OCI-LY7 (cell line): ENCODE results near the gene DGKG. TPM values are rescaled to one million over a fixed set of nuclear protein-coding genes. Genes with fewer than 3 reads are reported as not detected.

Experiments used
- BruUV-seq: library from RNA; stranded (reverse); fragments of 400-500 nt; replicated peaks from 2 replicates; lab custom pipeline; 2021; lab: Mats Ljungman, UMichigan
- CTCF ChIA-PET: fragments of 300-600 bp; sonication (Branson Sonifier 250); formaldehyde crosslinking; loops from one replicate; lab custom pipeline; 2022; ENCODE audit warnings: antibody characterized with exemption; ENCODE audit not compliant: unreplicated experiment; lab: Charles Lee
- POLR2A ChIA-PET: fragments of 300-600 bp; sonication (Branson Sonifier 250); formaldehyde crosslinking; loops from one replicate; lab custom pipeline; 2022; ENCODE audit warnings: antibody characterized with exemption; lab: Charles Lee
- DNase-seq: peaks from one replicate; pipeline ENCODE4 v3.0.0-alpha.2; 2015; ENCODE audit warnings: low spot score
- H2AFZ ChIP-seq: fragments of 200-600 bp; sonication (generic), shearing (Covaris generic); 2 replicates; pipeline ENCODE4 v1.6.1; 2014; ENCODE audit warnings: mild to moderate bottlenecking, antibody characterized with exemption, low read length, moderate library complexity
- H3K27ac ChIP-seq: fragments of 200-600 bp; sonication (generic); 2 replicates; pipeline ENCODE4 v1.5.1; 2014; ENCODE audit warnings: mixed run types, low read depth, mild to moderate bottlenecking, moderate library complexity, low read length, inconsistent platforms; ENCODE audit not compliant: poor library complexity, severe bottlenecking
- H3K36me3 ChIP-seq: fragments of 200-600 bp; sonication (generic); 2 replicates; pipeline ENCODE4 v1.6.1; 2014; ENCODE audit warnings: mild to moderate bottlenecking, antibody characterized with exemption, low read length, moderate library complexity, mixed read lengths; ENCODE audit not compliant: insufficient read depth
- H3K4me1 ChIP-seq: fragments of 200-600 bp; sonication (generic); 2 replicates; pipeline ENCODE4 v1.5.1; 2014; ENCODE audit warnings: mild to moderate bottlenecking, low read length; ENCODE audit not compliant: insufficient read depth, poor library complexity, severe bottlenecking
- H3K4me2 ChIP-seq: fragments of 200-600 bp; sonication (generic); 2 replicates; pipeline ENCODE4 v1.6.1; 2014; ENCODE audit warnings: mild to moderate bottlenecking, low read length
- H3K4me3 ChIP-seq: fragments of 200-600 bp; sonication (generic); 2 replicates; pipeline ENCODE4 v1.5.1; 2014; ENCODE audit warnings: mild to moderate bottlenecking, low read depth, low read length; ENCODE audit not compliant: poor library complexity, severe bottlenecking
- H3K79me2 ChIP-seq: fragments of 200-600 bp; sonication (generic); 2 replicates; pipeline ENCODE4 v1.6.1; 2016; ENCODE audit warnings: low read depth, mild to moderate bottlenecking, low read length, moderate library complexity, mixed read lengths; ENCODE audit not compliant: insufficient read depth
- H3K9me2 ChIP-seq: fragments of 200-600 bp; sonication (generic); 2 replicates; pipeline ENCODE4 v1.6.1; 2016; ENCODE audit warnings: mild to moderate bottlenecking, low read length, mixed read lengths; ENCODE audit not compliant: insufficient read depth
- H3K9me3 ChIP-seq: fragments of 200-600 bp; sonication (generic); 2 replicates; pipeline ENCODE4 v1.6.1; 2014; ENCODE audit warnings: mild to moderate bottlenecking, mixed run types, low read length, mixed read lengths
- H4K20me1 ChIP-seq: fragments of 200-600 bp; sonication (generic); 2 replicates; pipeline ENCODE4 v1.6.1; 2014; ENCODE audit warnings: mild to moderate bottlenecking, antibody characterized with exemption, low read length, moderate library complexity, mixed read lengths; ENCODE audit not compliant: insufficient read depth
- CTCF ChIP-seq: fragments of 200-600 bp; sonication (generic); conservative IDR thresholded peaks from 2 replicates; pipeline ENCODE4 v1.5.1; 2014; ENCODE audit warnings: mild to moderate bottlenecking, antibody characterized with exemption, low read length, moderate library complexity, mixed read lengths
- EZH2phosphoT487 ChIP-seq: fragments of 200-600 bp; sonication (generic); IDR thresholded peaks from 2 replicates; pipeline ENCODE4 v1.6.1; 2018; ENCODE audit warnings: low read depth, borderline replicate concordance, mild to moderate bottlenecking, mixed run types, antibody characterized with exemption, low read length, moderate library complexity, mixed read lengths
- intact Hi-C: fragments of 100-400 bp; cut with micrococcal nuclease; formaldehyde crosslinking; loops from one replicate; pipeline ENCODE4 v1.10.0; 2022; ENCODE audit not compliant: unreplicated experiment
- total RNA-seq, 2 experiments: library from RNA; depleted of rRNA in 1 of 2; stranded (reverse); fragments of >200 nt in 1 of 2; shearing (Covaris generic) in 1 of 2; gene quantifications; 2 replicates each; pipeline ENCODE4 v1.2.3, GENCODE V29; 2014 to 2022

Gene DGKG
- total RNA-seq, 2 experiments from 2014 or later = 0.06 TPM; not detected in 1

- intact Hi-C loops = no loop called here
- Histone ChIP-seq H3K4me3 (no peak overlapping the region), H3K9me3 (no peaks in the 10 kb centered on the region), H3K4me2 (no peak overlapping the region), H4K20me1 (no peaks in the 10 kb centered on the region), H3K36me3 (no peaks in the 10 kb centered on the region), H2AFZ (no peak overlapping the region), H3K27ac (no peak overlapping the region), H3K4me1 (no peaks in the 10 kb centered on the region), H3K9me2 (no peaks in the 10 kb centered on the region), H3K79me2 (no peaks in the 10 kb centered on the region)
- CTCF ChIA-PET = no interaction called here
- no TSS peak for BruUV-seq
- no peak for TF ChIP-seq CTCF
- TF ChIP-seq EZH2phosphoT487 = no peak
- POLR2A ChIA-PET = interaction anchor here (0.7 kb wide), 3 partner anchors 10 to 16 kb away, joined by 3 to 5 read pairs (median 3); no protein-coding TSS in a partner anchor
- no peak for DNase-seq
These were observed 239.0 kb downstream of the DGKG start for GRCh38 chr3:186123012-186123411.

- Histone ChIP-seq H3K27ac (no peak overlapping the region), H3K9me3 (no peaks in the 10 kb centered on the region), H3K4me1 (no peaks in the 10 kb centered on the region), H3K4me2 (no peak overlapping the region), H3K79me2 (no peaks in the 10 kb centered on the region), H3K9me2 (no peaks in the 10 kb centered on the region), H2AFZ (no peak overlapping the region), H4K20me1 (no peaks in the 10 kb centered on the region), H3K36me3 (no peaks in the 10 kb centered on the region), H3K4me3 (no peak overlapping the region)
- DNase-seq = no peak
- intact Hi-C loops = no loop called here
- ChIA-PET CTCF (no interaction called here), POLR2A (no interaction called here)
- no TSS peak for BruUV-seq
- TF ChIP-seq CTCF (no peak), EZH2phosphoT487 (no peak)
These were observed 240.1 kb downstream of the DGKG start for GRCh38 chr3:186121968-186122367.

- no peak for TF ChIP-seq EZH2phosphoT487
- no peak for TF ChIP-seq CTCF
- H2AFZ ChIP-seq = no peak overlapping the region
- CTCF ChIA-PET = interaction anchor here (0.6 kb wide), 1 partner anchor 17 kb away, joined by 3 read pairs; no protein-coding TSS in a partner anchor
- no peak overlapping the region for H3K27ac ChIP-seq
- H3K79me2 ChIP-seq = no peaks in the 10 kb centered on the region
- intact Hi-C loops = no loop called here
- H3K9me2 ChIP-seq = no peaks in the 10 kb centered on the region
- H4K20me1 ChIP-seq = no peaks in the 10 kb centered on the region
- no peaks in the 10 kb centered on the region for H3K9me3 ChIP-seq
- H3K36me3 ChIP-seq = no peaks in the 10 kb centered on the region
- POLR2A ChIA-PET = interaction anchor here (0.6 kb wide), 2 partner anchors 79 to 253 kb away, joined by 3 read pairs; no protein-coding TSS in a partner anchor
- H3K4me2 ChIP-seq = no peak overlapping the region
- BruUV-seq = no TSS peak
- DNase-seq = no peak
- no peak overlapping the region for H3K4me3 ChIP-seq
- no peaks in the 10 kb centered on the region for H3K4me1 ChIP-seq
These were observed 240.8 kb downstream of the DGKG start for GRCh38 chr3:186121278-186121677.
